D721Med (cell line): ENCODE results near the gene B3GAT3.
"Not testable (repeated sequence)": the region's sequence is repeated elsewhere in the genome, so short reads cannot be mapped to it uniquely, and the experiment has no call there.

Experiments used
- DNase-seq: peaks from one replicate; pipeline ENCODE4 v3.0.0; 2011; ENCODE audit warnings: low spot score; ENCODE audit not compliant: insufficient read length
- FAIRE-seq: peaks from 2 replicates; lab custom pipeline; 2011; peaks lifted over from hg19 to GRCh38; lab: Jason Lieb, UNC
- CTCF ChIP-seq: IDR thresholded peaks from 2 replicates; pipeline ENCODE4 v1.5.1; 2012; ENCODE audit warnings: mild to moderate bottlenecking, control low read depth; ENCODE audit not compliant: insufficient read depth; ENCODE audit errors: missing control alignments

The B3GAT3 gene

GRCh38 chr11:62595124-62595523, 26.7 kb downstream of the B3GAT3 start:
- no peak for TF ChIP-seq CTCF
- FAIRE-seq: no peak
- DNase-seq: no peak

DNA sequence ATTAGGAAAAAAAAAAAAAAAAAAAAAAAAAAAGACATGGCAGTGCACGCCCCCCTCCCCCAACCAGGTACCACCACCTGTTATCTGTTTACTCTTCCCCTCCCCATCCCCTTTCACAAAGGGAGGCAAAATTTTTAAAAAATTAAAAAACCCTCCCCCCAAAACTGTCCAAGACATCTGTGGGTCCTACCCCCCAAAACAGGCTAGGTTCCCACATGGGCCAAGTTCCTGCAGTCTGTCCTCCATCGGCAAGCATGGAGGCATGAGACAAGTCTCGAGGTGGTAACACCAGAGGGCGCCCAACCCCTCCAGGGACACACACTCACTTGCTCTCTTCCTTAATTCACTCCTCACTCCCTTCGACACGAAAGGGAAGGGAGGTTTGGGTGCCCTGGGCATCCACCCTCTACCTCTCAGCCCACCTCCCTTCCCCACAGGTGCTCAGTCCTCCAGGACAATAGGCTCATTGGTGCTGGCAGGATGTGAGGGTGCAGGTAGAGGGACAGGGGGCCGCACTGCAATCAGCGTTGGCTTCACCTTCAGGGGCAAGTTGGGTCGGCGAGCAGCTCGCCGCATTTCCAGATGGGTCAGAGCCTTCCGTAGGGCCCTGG, 28.2 kb downstream of the B3GAT3 start:
- DNase-seq (no peak), FAIRE-seq (no peak)
- peak; percentile 75 for TF ChIP-seq CTCF

DNA sequence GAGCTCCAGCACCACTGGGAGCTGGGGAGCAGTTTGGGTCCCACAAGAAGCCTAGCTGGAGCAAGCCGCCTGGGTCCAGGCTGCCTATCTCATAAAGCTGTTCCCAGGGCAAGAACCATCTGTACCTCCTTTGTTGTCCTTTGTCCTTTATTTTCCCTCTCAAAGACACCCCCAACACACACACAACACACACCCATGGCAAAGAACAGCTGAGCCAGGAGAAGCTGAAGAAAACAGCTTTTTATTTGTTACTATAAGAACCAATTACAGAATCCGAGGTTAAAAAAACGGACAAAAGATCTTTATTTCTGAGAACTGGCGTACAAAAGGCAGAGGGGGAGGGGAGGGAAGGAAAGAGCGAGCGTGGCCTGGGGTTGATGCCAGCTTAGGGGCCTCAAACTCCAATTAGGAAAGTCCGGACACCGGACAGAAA, 28.8 kb downstream of the B3GAT3 start:
- FAIRE-seq (no peak), DNase-seq (no peak)
- TF ChIP-seq CTCF: no peak

GRCh38 chr11:62592146-62592815, 29.5 kb downstream of the B3GAT3 start:
- DNase-seq (no peak), FAIRE-seq (no peak)
- TF ChIP-seq CTCF: no peak

GRCh38 chr11:62591448-62592145, 30.2 kb downstream of the B3GAT3 start, which contains the start of gene TUT1:
TUT1 (minus strand) TSS chr11:62591523; CDS start chr11:62591485, 38 bp downstream.
- TF ChIP-seq CTCF: no peak
- FAIRE-seq (peak; percentile 70), DNase-seq (peak; percentile 75)

DNA sequence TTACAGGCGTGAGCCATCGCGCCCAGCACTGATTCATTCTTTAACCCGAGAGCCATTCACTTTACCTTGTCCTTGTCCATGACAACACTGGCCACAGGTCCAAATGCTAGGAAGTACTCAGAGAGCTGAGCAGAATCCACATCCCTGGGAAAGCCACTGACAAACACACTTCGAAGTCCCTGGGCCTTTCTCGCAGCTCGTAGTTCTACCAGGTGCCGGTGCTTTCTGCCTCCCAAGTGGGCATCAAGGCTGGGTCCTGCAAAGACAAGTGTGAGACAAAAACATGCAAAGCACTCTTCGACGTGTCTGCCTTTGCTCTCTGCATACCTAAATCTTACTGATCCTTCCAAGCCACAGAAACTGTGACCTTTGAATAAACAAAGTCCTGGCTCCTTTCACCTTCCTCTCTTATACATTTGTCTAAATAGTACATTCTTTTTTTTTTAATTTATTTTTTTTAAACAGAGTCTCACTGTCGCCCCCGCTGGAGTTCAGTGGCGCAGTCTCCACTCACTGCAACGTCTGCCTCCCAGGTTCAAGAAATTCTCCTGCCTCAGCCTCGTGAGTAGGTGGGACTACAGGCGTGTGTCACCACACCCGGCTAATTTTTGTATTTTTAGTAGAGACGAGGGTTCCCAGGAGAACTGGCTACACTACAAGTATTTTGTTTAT, 32.7 kb downstream of the B3GAT3 start:
- no peak for DNase-seq
- peak; percentile 31 for TF ChIP-seq CTCF

GRCh38 chr11:62585356-62585755, 36.4 kb downstream of the B3GAT3 start:
- FAIRE-seq, DNase-seq: not testable (repeated sequence)

More for the DNA sequence above, 32.7 kb downstream of the B3GAT3 start:
- FAIRE-seq: no peak

GRCh38 chr11:62581735-62582134, 40.1 kb downstream of the B3GAT3 start:
- FAIRE-seq, DNase-seq: not testable (repeated sequence)
